Suprapubic skin (tissue), 3 donors: ENCODE measurements around the gene SLC7A6.

Source experiments
- EP300 ChIP-seq: sonication (generic); formaldehyde crosslinking; IDR thresholded peaks from one replicate; pipeline ENCODE4 v1.6.1; 2017; ENCODE audit warnings: antibody characterized with exemption
- POLR2A ChIP-seq, 2 donors: fragments of 450-650 bp; IDR thresholded peaks; one replicate each; pipeline ENCODE4 v1.6.1; 2017; ENCODE audit warnings: antibody characterized with exemption in 2 of 2, mild to moderate bottlenecking in 2 of 2, moderate library complexity in 2 of 2
- TF ChIP-seq, protein P1 (sequence below), 2 donors: fragments of 200-600 bp in 1 of 2; fragments of 450-650 bp in 1 of 2; sonication (generic) in 1 of 2; IDR thresholded peaks; one replicate each; pipeline ENCODE4 v1.5.1; 2016 to 2019; ENCODE audit warnings: antibody characterized with exemption in 2 of 2, mild to moderate bottlenecking in 1 of 2, moderate library complexity in 1 of 2

GRCh38 chr16:68238029-68238345 is 26.3 kb upstream of the SLC7A6 start:
- TF ChIP-seq, protein P1, sequence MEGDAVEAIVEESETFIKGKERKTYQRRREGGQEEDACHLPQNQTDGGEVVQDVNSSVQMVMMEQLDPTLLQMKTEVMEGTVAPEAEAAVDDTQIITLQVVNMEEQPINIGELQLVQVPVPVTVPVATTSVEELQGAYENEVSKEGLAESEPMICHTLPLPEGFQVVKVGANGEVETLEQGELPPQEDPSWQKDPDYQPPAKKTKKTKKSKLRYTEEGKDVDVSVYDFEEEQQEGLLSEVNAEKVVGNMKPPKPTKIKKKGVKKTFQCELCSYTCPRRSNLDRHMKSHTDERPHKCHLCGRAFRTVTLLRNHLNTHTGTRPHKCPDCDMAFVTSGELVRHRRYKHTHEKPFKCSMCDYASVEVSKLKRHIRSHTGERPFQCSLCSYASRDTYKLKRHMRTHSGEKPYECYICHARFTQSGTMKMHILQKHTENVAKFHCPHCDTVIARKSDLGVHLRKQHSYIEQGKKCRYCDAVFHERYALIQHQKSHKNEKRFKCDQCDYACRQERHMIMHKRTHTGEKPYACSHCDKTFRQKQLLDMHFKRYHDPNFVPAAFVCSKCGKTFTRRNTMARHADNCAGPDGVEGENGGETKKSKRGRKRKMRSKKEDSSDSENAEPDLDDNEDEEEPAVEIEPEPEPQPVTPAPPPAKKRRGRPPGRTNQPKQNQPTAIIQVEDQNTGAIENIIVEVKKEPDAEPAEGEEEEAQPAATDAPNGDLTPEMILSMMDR (IDR thresholded peaks at IDR 0.05), result no peak
- TF ChIP-seq EP300 (no peak), POLR2A (IDR thresholded peaks at IDR 0.05) (no peak)
